Measurements from ENCODE around the gene PDE4D. TPM values are rescaled to one million over a fixed set of nuclear protein-coding genes. Genes with fewer than 3 reads are reported as not detected.

PDE4D gene
- total RNA-seq, 1 donor from 2014 or later: 14.2 TPM

GRCh38 chr5:59835800-59836199 is 57.7 kb downstream of the PDE4D start:
- no peak overlapping the region for H3K4me2 ChIP-seq (ENCODE audit: low read length)
- H3K9ac ChIP-seq (ENCODE audit: low read length): no peak overlapping the region
- no peak overlapping the region for H3K4me3 ChIP-seq (ENCODE audit: insufficient read depth, low read depth, low read length)
- no peaks in the 10 kb centered on the region for H3K9me3 ChIP-seq (ENCODE audit: insufficient read depth, low read depth, low read length)
- H3K36me3 ChIP-seq (ENCODE audit: insufficient read depth, low read length): no peaks in the 10 kb centered on the region
- FAIRE-seq (no peak), DNase-seq (ENCODE audit: low read depth) (peak; percentile 81)
- Mint-ChIP-seq H3K27me3 (ENCODE audit: low read depth, unreplicated experiment) (no peaks in the 10 kb centered on the region), H3K4me1 (ENCODE audit: low read depth, unreplicated experiment) (peaks cover 38% of the 10 kb centered on the region), H3K36me3 (ENCODE audit: low read depth, unreplicated experiment) (no peaks in the 10 kb centered on the region), H3K9me3 (ENCODE audit: unreplicated experiment) (no peaks in the 10 kb centered on the region), H3K4me3 (ENCODE audit: unreplicated experiment) (no peak overlapping the region), H3K27ac (ENCODE audit: unreplicated experiment) (no peak overlapping the region)
- no peaks in the 10 kb centered on the region for H3K79me2 ChIP-seq (ENCODE audit: insufficient read depth, low read length)
- no peak overlapping the region for H3K27ac ChIP-seq (ENCODE audit: low read depth, low read length)
- no peak overlapping the region for H2AFZ ChIP-seq (ENCODE audit: low read depth, low read length)
- H3K4me1 ChIP-seq (ENCODE audit: insufficient read depth, low read length): peaks cover 12% of the 10 kb centered on the region
- no peaks in the 10 kb centered on the region for H4K20me1 ChIP-seq (ENCODE audit: insufficient read depth, low read length)
- TF ChIP-seq EZH2 (IDR thresholded peaks at IDR 0.05; ENCODE audit: insufficient read depth, low read length) (no peak), CTCF (IDR thresholded peaks at IDR 0.05; ENCODE audit: insufficient read depth, low read depth, low read length) (no peak)
- H3K27me3 ChIP-seq (ENCODE audit: insufficient read depth, low read length): no peaks in the 10 kb centered on the region

- Histone ChIP-seq H3K9me3 (ENCODE audit: insufficient read depth, low read depth, low read length) (no peaks in the 10 kb centered on the region), H3K9ac (ENCODE audit: low read length) (no peak overlapping the region), H3K36me3 (ENCODE audit: insufficient read depth, low read length) (no peaks in the 10 kb centered on the region), H3K79me2 (ENCODE audit: insufficient read depth, low read length) (no peaks in the 10 kb centered on the region), H3K4me2 (ENCODE audit: low read length) (no peak overlapping the region), H3K4me3 (ENCODE audit: insufficient read depth, low read depth, low read length) (no peak overlapping the region), H4K20me1 (ENCODE audit: insufficient read depth, low read length) (no peaks in the 10 kb centered on the region), H2AFZ (ENCODE audit: low read depth, low read length) (no peak overlapping the region), H3K4me1 (ENCODE audit: insufficient read depth, low read length) (peaks cover 15% of the 10 kb centered on the region), H3K27me3 (ENCODE audit: insufficient read depth, low read length) (no peaks in the 10 kb centered on the region), H3K27ac (ENCODE audit: low read depth, low read length) (no peak overlapping the region)
- FAIRE-seq (no peak), DNase-seq (ENCODE audit: low read depth) (no peak)
- TF ChIP-seq CTCF (IDR thresholded peaks at IDR 0.05; ENCODE audit: insufficient read depth, low read depth, low read length): no peak
- TF ChIP-seq EZH2 (IDR thresholded peaks at IDR 0.05; ENCODE audit: insufficient read depth, low read length): no peak
- H3K27me3 Mint-ChIP-seq (ENCODE audit: low read depth, unreplicated experiment): no peaks in the 10 kb centered on the region
- no peaks in the 10 kb centered on the region for H3K9me3 Mint-ChIP-seq (ENCODE audit: unreplicated experiment)
- H3K36me3 Mint-ChIP-seq (ENCODE audit: low read depth, unreplicated experiment): no peaks in the 10 kb centered on the region
- no peak overlapping the region for H3K27ac Mint-ChIP-seq (ENCODE audit: unreplicated experiment)
- no peak overlapping the region for H3K4me3 Mint-ChIP-seq (ENCODE audit: unreplicated experiment)
- peaks cover 42% of the 10 kb centered on the region for H3K4me1 Mint-ChIP-seq (ENCODE audit: low read depth, unreplicated experiment)
These were observed 60.1 kb downstream of the PDE4D start for GRCh38 chr5:59833448-59833847.

GRCh38 chr5:59832577-59833301 is 60.8 kb downstream of the PDE4D start:
- Mint-ChIP-seq H3K27ac (ENCODE audit: unreplicated experiment) (no peak overlapping the region), H3K9me3 (ENCODE audit: unreplicated experiment) (no peaks in the 10 kb centered on the region), H3K4me1 (ENCODE audit: low read depth, unreplicated experiment) (peaks cover 43% of the 10 kb centered on the region), H3K27me3 (ENCODE audit: low read depth, unreplicated experiment) (no peaks in the 10 kb centered on the region), H3K36me3 (ENCODE audit: low read depth, unreplicated experiment) (no peaks in the 10 kb centered on the region), H3K4me3 (ENCODE audit: unreplicated experiment) (no peak overlapping the region)
- H3K79me2 ChIP-seq (ENCODE audit: insufficient read depth, low read length): no peaks in the 10 kb centered on the region
- no peaks in the 10 kb centered on the region for H3K36me3 ChIP-seq (ENCODE audit: insufficient read depth, low read length)
- TF ChIP-seq CTCF (IDR thresholded peaks at IDR 0.05; ENCODE audit: insufficient read depth, low read depth, low read length) (no peak), EZH2 (IDR thresholded peaks at IDR 0.05; ENCODE audit: insufficient read depth, low read length) (no peak)
- H3K9me3 ChIP-seq (ENCODE audit: insufficient read depth, low read depth, low read length): no peaks in the 10 kb centered on the region
- no peak overlapping the region for H3K9ac ChIP-seq (ENCODE audit: low read length)
- peaks cover 15% of the 10 kb centered on the region for H3K4me1 ChIP-seq (ENCODE audit: insufficient read depth, low read length)
- DNase-seq (ENCODE audit: low read depth) (no peak), FAIRE-seq (no peak)
- no peak overlapping the region for H3K27ac ChIP-seq (ENCODE audit: low read depth, low read length)
- H4K20me1 ChIP-seq (ENCODE audit: insufficient read depth, low read length): no peaks in the 10 kb centered on the region
- H3K27me3 ChIP-seq (ENCODE audit: insufficient read depth, low read length): no peaks in the 10 kb centered on the region
- H3K4me3 ChIP-seq (ENCODE audit: insufficient read depth, low read depth, low read length): no peak overlapping the region
- no peak overlapping the region for H3K4me2 ChIP-seq (ENCODE audit: low read length)
- H2AFZ ChIP-seq (ENCODE audit: low read depth, low read length): no peak overlapping the region

Measured in astrocyte (in vitro differentiated cells and primary cell).